Measurements from ENCODE around the gene PGAM1. TPM values are rescaled to one million over a fixed set of nuclear protein-coding genes. Genes with fewer than 3 reads are reported as not detected.
"Not testable (repeated sequence)": the region's sequence is repeated elsewhere in the genome, so short reads cannot be mapped to it uniquely, and the experiment has no call there.

PGAM1 gene
- total and polyA plus RNA-seq, 7 donors = 36.2 to 186 (median 47.2) TPM

- Histone ChIP-seq H3K36me3 (ENCODE audit: insufficient read depth in 1 of 2, low read depth in 1 of 2) (no peaks in the 10 kb centered on the region), H3K27me3 (ENCODE audit: insufficient read depth in 3 of 3, low read length in 2 of 3) (no peaks in the 10 kb centered on the region), H3K4me1 (no peaks in the 10 kb centered on the region), H3K27ac (no peak overlapping the region), H3K4me3 (no peak overlapping the region), H3K9me3 (no peaks in the 10 kb centered on the region)
- DNase-seq (no peak), ATAC-seq (no peak)
- TF ChIP-seq, protein P1, sequence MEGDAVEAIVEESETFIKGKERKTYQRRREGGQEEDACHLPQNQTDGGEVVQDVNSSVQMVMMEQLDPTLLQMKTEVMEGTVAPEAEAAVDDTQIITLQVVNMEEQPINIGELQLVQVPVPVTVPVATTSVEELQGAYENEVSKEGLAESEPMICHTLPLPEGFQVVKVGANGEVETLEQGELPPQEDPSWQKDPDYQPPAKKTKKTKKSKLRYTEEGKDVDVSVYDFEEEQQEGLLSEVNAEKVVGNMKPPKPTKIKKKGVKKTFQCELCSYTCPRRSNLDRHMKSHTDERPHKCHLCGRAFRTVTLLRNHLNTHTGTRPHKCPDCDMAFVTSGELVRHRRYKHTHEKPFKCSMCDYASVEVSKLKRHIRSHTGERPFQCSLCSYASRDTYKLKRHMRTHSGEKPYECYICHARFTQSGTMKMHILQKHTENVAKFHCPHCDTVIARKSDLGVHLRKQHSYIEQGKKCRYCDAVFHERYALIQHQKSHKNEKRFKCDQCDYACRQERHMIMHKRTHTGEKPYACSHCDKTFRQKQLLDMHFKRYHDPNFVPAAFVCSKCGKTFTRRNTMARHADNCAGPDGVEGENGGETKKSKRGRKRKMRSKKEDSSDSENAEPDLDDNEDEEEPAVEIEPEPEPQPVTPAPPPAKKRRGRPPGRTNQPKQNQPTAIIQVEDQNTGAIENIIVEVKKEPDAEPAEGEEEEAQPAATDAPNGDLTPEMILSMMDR (IDR thresholded peaks at IDR 0.05) = no peak
- 73 to 88% (median 75%) methylated on average over 3 of the region's 3 CpGs for WGBS, 3 donors
- intact Hi-C loops (cut with DNase I) = loop anchor here in 1 of 2 donors (10.0 kb wide), 1 partner anchor 209 kb away; no protein-coding TSS in a partner anchor
Measured at GRCh38 chr10:97406064-97406463, 19.9 kb upstream of the PGAM1 start.

DNA sequence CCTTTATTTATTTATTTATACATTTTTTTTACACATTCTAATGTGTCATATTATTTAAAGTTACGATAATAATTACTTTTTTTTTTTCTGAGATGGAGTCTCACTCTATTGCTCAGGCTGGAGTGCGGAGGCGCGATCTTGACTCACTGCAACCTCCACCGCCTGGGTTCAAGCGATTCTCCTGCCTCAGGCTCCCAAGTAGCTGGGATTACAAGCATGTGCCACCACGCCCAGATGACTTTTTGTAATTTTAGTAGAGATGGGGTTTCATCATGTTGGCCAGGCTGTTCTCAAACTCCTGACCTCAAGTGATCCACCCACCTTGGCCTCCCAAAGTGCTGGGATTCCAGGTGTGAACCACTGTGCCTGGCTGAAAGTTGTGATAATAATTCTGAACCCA lies 19.5 kb upstream of the PGAM1 start:
- ATAC-seq = peak in 1 of 4 donors; percentile 11
- not testable (repeated sequence) for H3K36me3 ChIP-seq (ENCODE audit: insufficient read depth in 1 of 2, low read depth in 1 of 2); H3K27me3 ChIP-seq (ENCODE audit: insufficient read depth in 3 of 3, low read length in 2 of 3); H3K27ac ChIP-seq; H3K4me1 ChIP-seq; DNase-seq; H3K9me3 ChIP-seq; H3K4me3 ChIP-seq
- WGBS, 3 donors = 84 to 92% (median 90%) methylated on average over 7 of the region's 7 CpGs
- intact Hi-C loops (cut with DNase I) = loop anchor here in 1 of 2 donors (10.0 kb wide), 1 partner anchor 208 kb away; no protein-coding TSS in a partner anchor

GRCh38 chr10:97407211-97407951 lies 18.6 kb upstream of the PGAM1 start:
- intact Hi-C loops (cut with DNase I) = loop anchor here in 1 of 2 donors (10.0 kb wide), 1 partner anchor 207 kb away; no protein-coding TSS in a partner anchor
- Histone ChIP-seq H3K36me3 (ENCODE audit: insufficient read depth in 1 of 2, low read depth in 1 of 2) (no peaks in the 10 kb centered on the region), H3K27ac (no peak overlapping the region), H3K27me3 (ENCODE audit: insufficient read depth in 3 of 3, low read length in 2 of 3) (no peaks in the 10 kb centered on the region), H3K4me1 (no peaks in the 10 kb centered on the region), H3K4me3 (peak overlapping the region; percentile 27), H3K9me3 (no peaks in the 10 kb centered on the region)
- ATAC-seq (peak; percentile 82 to 93 (median 88)), DNase-seq (no peak)
- 3 to 4% (median 3%) methylated on average over 10 of the region's 10 CpGs for WGBS, 3 donors
- TF ChIP-seq, protein P1 (IDR thresholded peaks at IDR 0.05) = peak; percentile 75

- WGBS, 3 donors = 82 to 90% (median 85%) methylated on average over 2 of the region's 2 CpGs
- DNase-seq (no peak), ATAC-seq (no peak)
- intact Hi-C loops (cut with DNase I) = loop anchor here in 1 of 2 donors (10.0 kb wide), 1 partner anchor 207 kb away; no protein-coding TSS in a partner anchor
- Histone ChIP-seq H3K36me3 (ENCODE audit: insufficient read depth in 1 of 2, low read depth in 1 of 2) (no peaks in the 10 kb centered on the region), H3K9me3 (no peaks in the 10 kb centered on the region), H3K4me3 (no peak overlapping the region), H3K27me3 (ENCODE audit: insufficient read depth in 3 of 3, low read length in 2 of 3) (no peaks in the 10 kb centered on the region), H3K4me1 (no peaks in the 10 kb centered on the region), H3K27ac (no peak overlapping the region)
- TF ChIP-seq, protein P1 (IDR thresholded peaks at IDR 0.05) = no peak
Measured at GRCh38 chr10:97407952-97408248, 18.1 kb upstream of the PGAM1 start.

GRCh38 chr10:97408496-97408992 lies 17.4 kb upstream of the PGAM1 start:
- ATAC-seq (no peak), DNase-seq (no peak)
- intact Hi-C loops (cut with DNase I) = loop anchor here in 1 of 2 donors (10.0 kb wide), 1 partner anchor 206 kb away; no protein-coding TSS in a partner anchor
- Histone ChIP-seq H3K27me3 (ENCODE audit: insufficient read depth in 3 of 3, low read length in 2 of 3) (no peaks in the 10 kb centered on the region), H3K27ac (no peak overlapping the region), H3K36me3 (ENCODE audit: insufficient read depth in 1 of 2, low read depth in 1 of 2) (no peaks in the 10 kb centered on the region), H3K4me3 (no peak overlapping the region), H3K9me3 (no peaks in the 10 kb centered on the region), H3K4me1 (no peaks in the 10 kb centered on the region)
- WGBS, 3 donors = 78 to 83% (median 82%) methylated on average over 10 of the region's 10 CpGs
- TF ChIP-seq, protein P1 (IDR thresholded peaks at IDR 0.05) = no peak
